Ramos (cell line): ENCODE measurements around the gene SLC37A1.
"Not testable (repeated sequence)": the region's sequence is repeated elsewhere in the genome, so short reads cannot be mapped to it uniquely, and the experiment has no call there.

Experiments used
- in situ Hi-C: fragments of 300-500 bp; cut with MboI; formaldehyde crosslinking; loops from one replicate; pipeline ENCODE4 v1.14.3; 2022; ENCODE audit warnings: low sequenced_read_pairs; ENCODE audit not compliant: unreplicated experiment

Gene SLC37A1

GRCh38 chr21:42623694-42624093 lies 110.0 kb downstream of the SLC37A1 start:
- in situ Hi-C loops: no loop called here

GRCh38 chr21:42624095-42624790 lies 110.6 kb downstream of the SLC37A1 start:
- in situ Hi-C loops: no loop called here

- in situ Hi-C loops: no loop called here
Measured at GRCh38 chr21:42624936-42625335, 111.3 kb downstream of the SLC37A1 start.

- in situ Hi-C loops: no loop called here
Measured at GRCh38 chr21:42626171-42626570, 112.5 kb downstream of the SLC37A1 start.

- in situ Hi-C loops: no loop called here
Measured at GRCh38 chr21:42627527-42628289, 114.1 kb downstream of the SLC37A1 start.

- in situ Hi-C loops: not testable (repeated sequence)
Measured at GRCh38 chr21:42628466-42629061, 114.9 kb downstream of the SLC37A1 start.

- in situ Hi-C loops: no loop called here
Measured at GRCh38 chr21:42629933-42630589, 116.4 kb downstream of the SLC37A1 start.

- in situ Hi-C loops: no loop called here
Measured at GRCh38 chr21:42630626-42631025, 117.0 kb downstream of the SLC37A1 start.
